GM18867 (cell line): ENCODE measurements around the gene CD74.

Experiments
- ATAC-seq: cut with Tn5 transposase; IDR thresholded peaks from one replicate; pipeline ENCODE4 v1.9.1; 2021; ENCODE audit warnings: mild to moderate bottlenecking, moderate library complexity; ENCODE audit not compliant: unreplicated experiment

The CD74 gene

GRCh38 chr5:150397782-150398721, 14.7 kb downstream of the CD74 start:
- no peak for ATAC-seq

GRCh38 chr5:150397146-150397781, 15.4 kb downstream of the CD74 start:
- no peak for ATAC-seq

GRCh38 chr5:150396267-150396666, 16.4 kb downstream of the CD74 start:
- no peak for ATAC-seq

- ATAC-seq, result no peak
Measured at GRCh38 chr5:150395688-150395975, 17.1 kb downstream of the CD74 start.

- ATAC-seq, result no peak
Measured at GRCh38 chr5:150394912-150395687, 17.6 kb downstream of the CD74 start.

- no peak for ATAC-seq
Measured at GRCh38 chr5:150394131-150394530, 18.6 kb downstream of the CD74 start.

GRCh38 chr5:150393096-150393645, 19.5 kb downstream of the CD74 start:
- ATAC-seq, result no peak

GRCh38 chr5:150392680-150393079, 20.0 kb downstream of the CD74 start:
- no peak for ATAC-seq

- ATAC-seq, result no peak
Measured at GRCh38 chr5:150391986-150392385, 20.7 kb downstream of the CD74 start.

GRCh38 chr5:150391064-150391834, 21.5 kb downstream of the CD74 start:
- ATAC-seq, result no peak

GRCh38 chr5:150389531-150390266, 23.0 kb downstream of the CD74 start:
- ATAC-seq, result no peak

GRCh38 chr5:150386024-150386855, 26.5 kb downstream of the CD74 start:
- ATAC-seq, result no peak

GRCh38 chr5:150384701-150385100, 28.0 kb downstream of the CD74 start:
- ATAC-seq, result no peak

- no peak for ATAC-seq
Measured at GRCh38 chr5:150377964-150378694, 34.6 kb downstream of the CD74 start.

- ATAC-seq, result no peak
Measured at GRCh38 chr5:150376799-150377771, 35.6 kb downstream of the CD74 start.

GRCh38 chr5:150374651-150375050, 38.1 kb downstream of the CD74 start:
- ATAC-seq, result no peak

- ATAC-seq, result no peak
Measured at GRCh38 chr5:150372639-150373038, 40.1 kb downstream of the CD74 start.
